Measurements from ENCODE around the gene TCTN2.

DNA sequence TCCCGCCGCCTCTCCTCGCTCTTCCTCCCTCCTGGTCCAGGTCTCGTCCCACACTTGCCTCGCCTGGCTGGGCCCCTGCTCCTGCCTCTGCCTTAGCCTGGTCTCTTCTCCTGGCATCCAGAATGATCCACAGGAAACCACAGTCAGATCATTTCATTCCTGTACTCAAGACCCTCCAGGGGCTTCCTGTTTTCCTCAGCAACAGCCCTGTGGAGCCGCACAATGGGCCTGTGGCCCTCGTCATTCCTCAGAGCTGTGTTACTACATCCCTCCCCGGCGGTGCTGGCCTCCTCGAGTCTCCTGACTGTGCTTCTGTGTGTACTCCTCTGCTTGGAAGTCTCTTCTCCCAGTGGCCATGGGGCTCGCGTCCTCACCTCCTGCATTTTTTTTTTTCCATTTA lies 61.3 kb downstream of the TCTN2 start:
- TF ChIP-seq, protein P1, sequence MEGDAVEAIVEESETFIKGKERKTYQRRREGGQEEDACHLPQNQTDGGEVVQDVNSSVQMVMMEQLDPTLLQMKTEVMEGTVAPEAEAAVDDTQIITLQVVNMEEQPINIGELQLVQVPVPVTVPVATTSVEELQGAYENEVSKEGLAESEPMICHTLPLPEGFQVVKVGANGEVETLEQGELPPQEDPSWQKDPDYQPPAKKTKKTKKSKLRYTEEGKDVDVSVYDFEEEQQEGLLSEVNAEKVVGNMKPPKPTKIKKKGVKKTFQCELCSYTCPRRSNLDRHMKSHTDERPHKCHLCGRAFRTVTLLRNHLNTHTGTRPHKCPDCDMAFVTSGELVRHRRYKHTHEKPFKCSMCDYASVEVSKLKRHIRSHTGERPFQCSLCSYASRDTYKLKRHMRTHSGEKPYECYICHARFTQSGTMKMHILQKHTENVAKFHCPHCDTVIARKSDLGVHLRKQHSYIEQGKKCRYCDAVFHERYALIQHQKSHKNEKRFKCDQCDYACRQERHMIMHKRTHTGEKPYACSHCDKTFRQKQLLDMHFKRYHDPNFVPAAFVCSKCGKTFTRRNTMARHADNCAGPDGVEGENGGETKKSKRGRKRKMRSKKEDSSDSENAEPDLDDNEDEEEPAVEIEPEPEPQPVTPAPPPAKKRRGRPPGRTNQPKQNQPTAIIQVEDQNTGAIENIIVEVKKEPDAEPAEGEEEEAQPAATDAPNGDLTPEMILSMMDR (IDR thresholded peaks at IDR 0.05): no peak
- no peak for TF ChIP-seq POLR2A (IDR thresholded peaks at IDR 0.05)
